H1 (cell line): ENCODE measurements around the gene PLTP. TPM values are rescaled to one million over a fixed set of nuclear protein-coding genes. Genes with fewer than 3 reads are reported as not detected.

Experiments used
- polyA plus RNA-seq, 7 experiments: library from polyadenylated mRNA; depleted of rRNA in 3 of 7; stranded (reverse) in 5 of 7; unstranded in 2 of 7; fragments of >200 nt in 5 of 7; fragments of 200-250 nt in 2 of 7; gene quantifications; 1 replicate in 5 of 7; 2 replicates in 1 of 7; 4 replicates in 1 of 7; pipeline versions ENCODE4 v1.2.1 to v1.2.3, GENCODE V29; 2011 to 2013; ENCODE audit warnings: missing spikeins in 2 of 7, mixed read lengths in 2 of 7
- total RNA-seq: library from RNA; stranded (reverse); fragmentation: NEBNext Ultra II Directional; extraction: Animal tissue kit (Norgen Biotek cat#: 25700); gene quantifications from 2 replicates; pipeline ENCODE4 v1.2.1, GENCODE V29; 2021
- TF ChIP-seq, protein P1 (sequence below): fragments of 300-600 bp; sonication (generic); IDR thresholded peaks from 2 replicates; pipeline ENCODE4 v1.7.1; 2012; ENCODE audit warnings: low read length, moderate library complexity, mild to moderate bottlenecking, inconsistent platforms; ENCODE audit not compliant: insufficient replicate concordance

Gene PLTP
- total and polyA plus RNA-seq, 2 of the 8 experiments (the other 6 are each of a cell fraction or from before 2014, with no cell fraction given) = 120 to 194 TPM

DNA sequence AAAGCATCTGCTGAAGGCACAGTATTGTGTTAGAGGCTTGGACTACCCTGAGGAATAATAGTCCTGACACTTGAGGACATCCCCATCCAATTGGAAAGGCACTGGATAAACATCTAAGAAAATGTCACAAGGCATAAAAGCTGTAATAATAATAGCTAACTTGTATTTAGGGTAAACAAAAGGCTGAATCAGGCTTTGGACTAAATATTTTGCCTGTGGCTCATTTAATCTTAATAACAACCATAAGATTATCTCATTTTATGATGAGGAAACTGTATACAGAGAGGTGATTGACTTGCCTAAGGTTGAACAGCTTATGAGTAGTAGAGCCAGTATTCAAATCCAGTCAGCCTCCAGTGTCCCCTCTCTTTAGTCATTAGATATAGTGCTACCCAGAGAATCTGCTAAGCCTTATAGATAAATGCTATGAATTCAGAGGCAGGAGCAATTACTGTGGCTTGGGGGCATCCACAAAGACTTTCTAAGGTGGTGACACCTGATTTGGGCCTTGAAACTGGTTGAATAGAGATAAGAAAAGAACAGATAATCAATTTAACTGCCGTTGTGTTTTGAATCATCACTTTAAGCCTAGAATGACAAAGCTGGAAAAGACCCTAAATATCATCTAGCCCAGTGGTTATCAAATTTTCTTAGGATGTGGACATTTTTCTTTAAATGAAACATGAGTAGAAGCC lies 38.4 kb downstream of the PLTP start (continued):
- TF ChIP-seq, protein P1, sequence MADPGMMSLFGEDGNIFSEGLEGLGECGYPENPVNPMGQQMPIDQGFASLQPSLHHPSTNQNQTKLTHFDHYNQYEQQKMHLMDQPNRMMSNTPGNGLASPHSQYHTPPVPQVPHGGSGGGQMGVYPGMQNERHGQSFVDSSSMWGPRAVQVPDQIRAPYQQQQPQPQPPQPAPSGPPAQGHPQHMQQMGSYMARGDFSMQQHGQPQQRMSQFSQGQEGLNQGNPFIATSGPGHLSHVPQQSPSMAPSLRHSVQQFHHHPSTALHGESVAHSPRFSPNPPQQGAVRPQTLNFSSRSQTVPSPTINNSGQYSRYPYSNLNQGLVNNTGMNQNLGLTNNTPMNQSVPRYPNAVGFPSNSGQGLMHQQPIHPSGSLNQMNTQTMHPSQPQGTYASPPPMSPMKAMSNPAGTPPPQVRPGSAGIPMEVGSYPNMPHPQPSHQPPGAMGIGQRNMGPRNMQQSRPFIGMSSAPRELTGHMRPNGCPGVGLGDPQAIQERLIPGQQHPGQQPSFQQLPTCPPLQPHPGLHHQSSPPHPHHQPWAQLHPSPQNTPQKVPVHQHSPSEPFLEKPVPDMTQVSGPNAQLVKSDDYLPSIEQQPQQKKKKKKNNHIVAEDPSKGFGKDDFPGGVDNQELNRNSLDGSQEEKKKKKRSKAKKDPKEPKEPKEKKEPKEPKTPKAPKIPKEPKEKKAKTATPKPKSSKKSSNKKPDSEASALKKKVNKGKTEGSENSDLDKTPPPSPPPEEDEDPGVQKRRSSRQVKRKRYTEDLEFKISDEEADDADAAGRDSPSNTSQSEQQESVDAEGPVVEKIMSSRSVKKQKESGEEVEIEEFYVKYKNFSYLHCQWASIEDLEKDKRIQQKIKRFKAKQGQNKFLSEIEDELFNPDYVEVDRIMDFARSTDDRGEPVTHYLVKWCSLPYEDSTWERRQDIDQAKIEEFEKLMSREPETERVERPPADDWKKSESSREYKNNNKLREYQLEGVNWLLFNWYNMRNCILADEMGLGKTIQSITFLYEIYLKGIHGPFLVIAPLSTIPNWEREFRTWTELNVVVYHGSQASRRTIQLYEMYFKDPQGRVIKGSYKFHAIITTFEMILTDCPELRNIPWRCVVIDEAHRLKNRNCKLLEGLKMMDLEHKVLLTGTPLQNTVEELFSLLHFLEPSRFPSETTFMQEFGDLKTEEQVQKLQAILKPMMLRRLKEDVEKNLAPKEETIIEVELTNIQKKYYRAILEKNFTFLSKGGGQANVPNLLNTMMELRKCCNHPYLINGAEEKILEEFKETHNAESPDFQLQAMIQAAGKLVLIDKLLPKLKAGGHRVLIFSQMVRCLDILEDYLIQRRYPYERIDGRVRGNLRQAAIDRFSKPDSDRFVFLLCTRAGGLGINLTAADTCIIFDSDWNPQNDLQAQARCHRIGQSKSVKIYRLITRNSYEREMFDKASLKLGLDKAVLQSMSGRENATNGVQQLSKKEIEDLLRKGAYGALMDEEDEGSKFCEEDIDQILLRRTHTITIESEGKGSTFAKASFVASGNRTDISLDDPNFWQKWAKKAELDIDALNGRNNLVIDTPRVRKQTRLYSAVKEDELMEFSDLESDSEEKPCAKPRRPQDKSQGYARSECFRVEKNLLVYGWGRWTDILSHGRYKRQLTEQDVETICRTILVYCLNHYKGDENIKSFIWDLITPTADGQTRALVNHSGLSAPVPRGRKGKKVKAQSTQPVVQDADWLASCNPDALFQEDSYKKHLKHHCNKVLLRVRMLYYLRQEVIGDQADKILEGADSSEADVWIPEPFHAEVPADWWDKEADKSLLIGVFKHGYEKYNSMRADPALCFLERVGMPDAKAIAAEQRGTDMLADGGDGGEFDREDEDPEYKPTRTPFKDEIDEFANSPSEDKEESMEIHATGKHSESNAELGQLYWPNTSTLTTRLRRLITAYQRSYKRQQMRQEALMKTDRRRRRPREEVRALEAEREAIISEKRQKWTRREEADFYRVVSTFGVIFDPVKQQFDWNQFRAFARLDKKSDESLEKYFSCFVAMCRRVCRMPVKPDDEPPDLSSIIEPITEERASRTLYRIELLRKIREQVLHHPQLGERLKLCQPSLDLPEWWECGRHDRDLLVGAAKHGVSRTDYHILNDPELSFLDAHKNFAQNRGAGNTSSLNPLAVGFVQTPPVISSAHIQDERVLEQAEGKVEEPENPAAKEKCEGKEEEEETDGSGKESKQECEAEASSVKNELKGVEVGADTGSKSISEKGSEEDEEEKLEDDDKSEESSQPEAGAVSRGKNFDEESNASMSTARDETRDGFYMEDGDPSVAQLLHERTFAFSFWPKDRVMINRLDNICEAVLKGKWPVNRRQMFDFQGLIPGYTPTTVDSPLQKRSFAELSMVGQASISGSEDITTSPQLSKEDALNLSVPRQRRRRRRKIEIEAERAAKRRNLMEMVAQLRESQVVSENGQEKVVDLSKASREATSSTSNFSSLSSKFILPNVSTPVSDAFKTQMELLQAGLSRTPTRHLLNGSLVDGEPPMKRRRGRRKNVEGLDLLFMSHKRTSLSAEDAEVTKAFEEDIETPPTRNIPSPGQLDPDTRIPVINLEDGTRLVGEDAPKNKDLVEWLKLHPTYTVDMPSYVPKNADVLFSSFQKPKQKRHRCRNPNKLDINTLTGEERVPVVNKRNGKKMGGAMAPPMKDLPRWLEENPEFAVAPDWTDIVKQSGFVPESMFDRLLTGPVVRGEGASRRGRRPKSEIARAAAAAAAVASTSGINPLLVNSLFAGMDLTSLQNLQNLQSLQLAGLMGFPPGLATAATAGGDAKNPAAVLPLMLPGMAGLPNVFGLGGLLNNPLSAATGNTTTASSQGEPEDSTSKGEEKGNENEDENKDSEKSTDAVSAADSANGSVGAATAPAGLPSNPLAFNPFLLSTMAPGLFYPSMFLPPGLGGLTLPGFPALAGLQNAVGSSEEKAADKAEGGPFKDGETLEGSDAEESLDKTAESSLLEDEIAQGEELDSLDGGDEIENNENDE = no peak
- TF ChIP-seq, all 59 proteins: peak for 0
